Ectodermal cell (in vitro differentiated cells): ENCODE measurements around the gene NCCRP1.
"Not testable (repeated sequence)": the region's sequence is repeated elsewhere in the genome, so short reads cannot be mapped to it uniquely, and the experiment has no call there.

Experiments used
- H3K27ac ChIP-seq: 2 replicates; pipeline ENCODE4 v1.7.0; 2013; ENCODE audit warnings: mild to moderate bottlenecking, low read depth, low read length; ENCODE audit not compliant: insufficient read depth, poor library complexity, severe bottlenecking
- H3K27me3 ChIP-seq: 2 replicates; pipeline ENCODE4 v1.7.0; 2013; ENCODE audit warnings: mild to moderate bottlenecking, low read length; ENCODE audit not compliant: insufficient read depth, control insufficient read depth, poor library complexity, severe bottlenecking
- H3K36me3 ChIP-seq: one replicate; pipeline ENCODE4 v1.7.0; 2013; ENCODE audit warnings: low read length; ENCODE audit not compliant: control insufficient read depth, insufficient read depth
- H3K4me1 ChIP-seq: one replicate; pipeline ENCODE4 v1.7.0; 2013; ENCODE audit warnings: low read length; ENCODE audit not compliant: control insufficient read depth, insufficient read depth
- H3K4me3 ChIP-seq: 2 replicates; pipeline ENCODE4 v1.7.0; 2013; ENCODE audit warnings: low read depth, low read length, control low read depth; ENCODE audit not compliant: insufficient read depth
- H3K9me3 ChIP-seq: 2 replicates; pipeline ENCODE4 v1.7.0; 2013; ENCODE audit warnings: mild to moderate bottlenecking, low read length, moderate library complexity; ENCODE audit not compliant: control insufficient read depth
- WGBS, 2 experiments: methylation state at CpG; one replicate each; pipeline ENCODE4 v1.1.7; 2013; ENCODE audit warnings: missing lambda C conversion rate in 2 of 2; 5-methylcytosine and 5-hydroxymethylcytosine counted together

The NCCRP1 gene

DNA sequence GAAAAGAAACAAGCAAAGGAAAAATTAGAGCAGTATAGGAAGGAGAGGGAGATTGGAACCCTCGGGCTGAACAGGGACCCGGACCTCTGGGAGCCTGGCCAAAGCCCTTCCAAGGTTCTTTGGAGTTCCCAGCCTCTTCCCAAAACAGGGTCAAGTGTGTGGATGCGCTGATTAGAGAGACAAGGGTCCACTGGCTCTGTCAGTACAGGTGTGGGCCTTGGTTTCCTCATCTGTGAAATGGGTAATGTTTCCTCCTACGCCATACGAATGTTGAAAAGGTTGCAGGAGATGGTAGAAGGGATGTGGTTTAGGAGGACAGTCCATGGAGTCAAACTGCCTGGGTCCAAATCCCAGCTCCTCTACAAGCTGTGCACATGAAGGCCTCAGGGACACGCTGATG, 9.4 kb downstream of the NCCRP1 start:
- H3K4me3 ChIP-seq, result no peak overlapping the region
- 89 to 93% methylated on average over 6 of the region's 6 CpGs for WGBS, 2 experiments
- H3K9me3 ChIP-seq, result no peaks in the 10 kb centered on the region
- H3K36me3 ChIP-seq, result no peaks in the 10 kb centered on the region
- no peak overlapping the region for H3K27ac ChIP-seq
- no peaks in the 10 kb centered on the region for H3K4me1 ChIP-seq
- H3K27me3 ChIP-seq, result peaks cover 43% of the 10 kb centered on the region

DNA sequence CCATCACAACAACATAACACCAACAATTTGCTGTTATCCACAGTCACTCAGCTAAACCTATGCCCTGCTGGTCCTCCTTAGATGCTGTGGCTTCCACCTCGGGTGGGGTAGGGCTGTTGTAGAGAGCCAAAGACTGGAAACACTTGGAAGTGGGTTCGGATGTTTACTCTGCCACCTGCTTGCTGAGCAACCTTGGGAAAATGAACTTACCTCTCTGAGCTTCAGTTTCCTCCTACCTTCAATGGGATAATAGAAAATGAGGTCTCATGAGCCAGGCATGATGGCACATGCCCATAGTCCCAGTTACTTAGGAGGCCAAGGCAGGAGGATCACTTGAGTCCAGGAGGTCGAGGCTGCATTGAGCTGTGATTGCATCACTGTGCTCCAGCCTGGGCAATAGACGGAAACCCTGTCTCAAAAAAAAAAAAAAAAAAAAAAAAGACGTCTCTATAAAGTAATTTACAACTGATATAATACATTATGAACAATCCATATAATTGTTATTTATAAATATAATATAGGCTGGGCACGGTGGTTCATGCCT, 10.6 kb downstream of the NCCRP1 start:
- Histone ChIP-seq H3K4me3 (no peak overlapping the region), H3K4me1 (no peaks in the 10 kb centered on the region), H3K9me3 (no peaks in the 10 kb centered on the region), H3K36me3 (no peaks in the 10 kb centered on the region), H3K27me3 (peaks cover 38% of the 10 kb centered on the region), H3K27ac (no peak overlapping the region)
- 79 to 84% methylated on average over 4 of the region's 6 CpGs for WGBS, 2 experiments

DNA sequence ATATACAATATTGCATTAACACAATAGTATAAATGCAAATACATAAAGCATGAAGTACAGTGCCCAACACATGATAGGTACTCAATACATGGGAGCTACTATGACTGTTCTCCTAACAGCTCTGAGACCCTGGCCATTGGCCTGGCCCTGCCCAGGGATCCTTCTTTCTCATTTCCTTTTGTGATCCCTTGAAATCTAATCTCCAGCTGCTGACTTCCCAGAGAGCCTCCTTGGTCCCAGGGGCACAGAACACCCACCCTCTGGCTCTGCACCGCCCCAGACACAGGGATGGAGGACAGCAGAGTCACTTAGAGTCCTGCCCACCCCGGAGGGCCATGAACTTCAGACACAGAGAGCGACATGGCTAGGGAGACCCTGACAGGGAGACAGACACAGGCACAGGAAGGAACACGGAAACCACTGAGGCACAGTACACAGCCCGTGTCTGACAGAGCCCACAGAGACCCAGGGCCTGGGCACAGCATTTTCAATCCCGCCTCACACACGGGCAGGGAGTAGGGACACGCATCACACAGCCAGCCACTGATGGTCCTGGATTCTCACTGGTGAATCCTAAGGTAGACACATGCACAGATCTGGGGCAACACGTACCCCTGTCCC, 11.5 kb downstream of the NCCRP1 start:
- no peak overlapping the region for H3K27ac ChIP-seq
- H3K9me3 ChIP-seq, result no peaks in the 10 kb centered on the region
- peaks cover 30% of the 10 kb centered on the region for H3K27me3 ChIP-seq
- 82 to 85% methylated on average over 9 of the region's 9 CpGs for WGBS, 2 experiments
- H3K36me3 ChIP-seq, result no peaks in the 10 kb centered on the region
- no peak overlapping the region for H3K4me3 ChIP-seq
- H3K4me1 ChIP-seq, result no peaks in the 10 kb centered on the region

DNA sequence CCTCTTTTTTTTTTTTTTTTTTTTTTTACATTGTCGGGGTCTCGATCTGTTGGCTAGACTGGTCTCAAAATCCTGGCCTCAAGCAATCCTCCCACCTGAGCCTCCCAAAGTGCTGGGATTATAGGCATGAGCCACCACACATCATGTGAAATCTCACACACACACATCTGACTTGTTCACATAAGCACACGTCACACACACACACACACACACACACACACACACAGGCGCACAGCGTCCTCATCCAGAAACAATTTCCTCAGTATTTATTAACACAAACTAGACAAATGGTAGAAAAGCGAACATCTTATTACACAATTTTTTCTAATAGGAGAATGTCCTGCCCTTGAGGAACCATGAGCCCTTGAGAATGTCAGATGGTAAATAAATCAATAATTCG, 12.4 kb downstream of the NCCRP1 start:
- no peaks in the 10 kb centered on the region for H3K36me3 ChIP-seq
- no peaks in the 10 kb centered on the region for H3K9me3 ChIP-seq
- 87 to 89% methylated on average over 7 of the region's 7 CpGs for WGBS, 2 experiments
- no peaks in the 10 kb centered on the region for H3K4me1 ChIP-seq
- peaks cover 21% of the 10 kb centered on the region for H3K27me3 ChIP-seq
- H3K27ac ChIP-seq, result no peak overlapping the region
- no peak overlapping the region for H3K4me3 ChIP-seq

DNA sequence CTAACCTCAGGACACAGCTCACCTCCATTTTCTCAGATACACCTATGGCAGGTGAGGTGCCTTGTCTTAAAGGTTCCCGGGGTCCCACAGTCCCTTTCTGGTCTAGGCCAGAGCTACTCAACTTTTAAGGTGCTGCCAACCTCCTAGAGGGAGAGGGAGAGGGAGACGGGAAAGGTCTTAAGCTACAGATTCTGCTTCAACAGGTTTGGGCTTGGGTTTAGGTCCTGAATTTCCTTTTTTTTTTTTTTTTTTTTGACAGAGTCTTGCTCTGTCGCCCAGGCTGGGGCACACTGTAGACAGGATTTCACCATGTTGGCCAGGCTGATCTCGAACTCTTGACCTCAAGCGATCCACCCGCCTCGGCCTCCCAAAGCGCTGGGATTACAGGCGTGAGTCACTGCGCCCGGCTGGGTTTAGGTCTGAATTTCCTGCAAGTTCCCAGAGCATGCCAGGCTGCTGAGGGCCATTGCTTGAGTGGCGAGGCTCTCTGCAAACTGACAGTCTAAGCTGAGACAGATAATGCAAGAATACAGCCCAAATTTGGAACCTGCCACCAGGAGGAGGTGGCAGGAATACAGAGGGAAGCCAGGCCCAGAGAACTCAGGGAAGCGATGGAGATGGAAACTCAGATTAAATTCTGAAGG, 15.1 kb downstream of the NCCRP1 start:
- 82 to 84% methylated on average over 13 of the region's 13 CpGs for WGBS, 2 experiments
- H3K4me3 ChIP-seq, result no peak overlapping the region
- no peak overlapping the region for H3K27ac ChIP-seq
- no peaks in the 10 kb centered on the region for H3K36me3 ChIP-seq
- no peaks in the 10 kb centered on the region for H3K9me3 ChIP-seq
- no peaks in the 10 kb centered on the region for H3K4me1 ChIP-seq
- peaks cover 3% of the 10 kb centered on the region for H3K27me3 ChIP-seq

DNA sequence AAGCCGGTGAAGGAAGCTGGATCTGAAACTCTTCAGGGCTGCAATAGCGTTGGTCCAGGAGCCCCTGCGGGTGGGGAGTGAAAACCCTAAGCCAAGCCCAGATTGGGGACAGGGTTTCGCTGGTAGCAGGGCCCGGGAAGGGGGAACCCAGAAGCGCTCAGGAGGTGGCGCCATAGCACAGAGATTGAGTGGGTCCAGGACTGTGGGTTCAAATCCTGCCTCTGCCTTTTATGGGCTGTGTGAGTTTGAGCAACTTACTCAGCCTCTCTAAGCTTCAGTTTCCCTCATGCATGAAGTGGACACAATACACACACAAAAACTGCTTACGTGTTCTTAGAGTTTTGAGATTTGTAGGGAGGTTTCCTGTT, 15.6 kb downstream of the NCCRP1 start:
- Histone ChIP-seq H3K9me3 (no peaks in the 10 kb centered on the region), H3K27ac (no peak overlapping the region), H3K36me3 (no peaks in the 10 kb centered on the region), H3K27me3 (peaks cover 3% of the 10 kb centered on the region), H3K4me3 (no peak overlapping the region), H3K4me1 (no peaks in the 10 kb centered on the region)
- 13 to 25% methylated on average over 7 to 8 of the region's 8 CpGs for WGBS, 2 experiments

DNA sequence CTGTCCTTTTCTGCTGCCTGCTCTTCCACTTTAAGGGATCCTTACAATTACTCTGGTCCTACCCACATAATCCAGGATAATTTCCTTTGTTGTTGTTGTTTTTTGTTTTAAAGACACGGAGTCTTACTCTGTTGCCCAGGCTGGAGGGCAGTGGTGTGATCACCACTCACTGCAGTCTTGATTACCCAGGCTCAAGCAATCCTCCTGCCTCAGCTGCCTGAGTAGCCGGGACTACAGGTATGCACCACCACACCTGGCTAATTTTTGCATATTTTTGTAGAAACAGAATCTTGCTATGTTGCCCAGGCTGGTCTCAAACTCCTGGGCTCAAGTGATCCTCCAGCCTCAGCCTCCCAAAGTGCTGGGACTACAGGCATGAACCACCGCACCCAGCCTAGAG, 18.6 kb downstream of the NCCRP1 start:
- 80 to 94% methylated on average over 3 of the region's 3 CpGs for WGBS, 2 experiments
- not testable (repeated sequence) for H3K4me1 ChIP-seq, H3K9me3 ChIP-seq, H3K36me3 ChIP-seq, H3K27ac ChIP-seq, H3K4me3 ChIP-seq, H3K27me3 ChIP-seq

DNA sequence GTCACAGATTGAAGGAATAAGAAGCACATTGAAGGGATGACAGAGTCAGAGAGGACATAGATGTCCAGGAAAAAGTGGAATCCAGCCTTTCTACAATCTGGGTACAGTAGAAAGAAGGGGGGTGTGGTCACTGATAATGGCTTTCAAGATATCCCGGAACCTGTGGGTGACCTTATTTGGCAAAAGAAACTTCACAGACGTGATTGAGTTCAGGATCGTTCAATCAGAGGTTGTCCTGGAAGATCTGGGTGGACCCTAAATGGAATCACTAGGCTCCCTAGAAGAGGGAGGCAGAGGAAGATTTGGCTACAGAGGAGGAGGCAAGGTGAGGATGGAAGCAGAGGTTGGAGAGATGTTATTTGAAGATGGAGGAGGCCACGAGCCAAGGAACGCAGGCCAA, 20.3 kb downstream of the NCCRP1 start:
- no peak overlapping the region for H3K27ac ChIP-seq
- no peaks in the 10 kb centered on the region for H3K9me3 ChIP-seq
- no peaks in the 10 kb centered on the region for H3K36me3 ChIP-seq
- WGBS, 2 experiments, result 80% methylated on average over 5 of the region's 5 CpGs
- H3K4me3 ChIP-seq, result no peak overlapping the region
- H3K4me1 ChIP-seq, result no peaks in the 10 kb centered on the region
- H3K27me3 ChIP-seq, result peaks cover 6% of the 10 kb centered on the region

DNA sequence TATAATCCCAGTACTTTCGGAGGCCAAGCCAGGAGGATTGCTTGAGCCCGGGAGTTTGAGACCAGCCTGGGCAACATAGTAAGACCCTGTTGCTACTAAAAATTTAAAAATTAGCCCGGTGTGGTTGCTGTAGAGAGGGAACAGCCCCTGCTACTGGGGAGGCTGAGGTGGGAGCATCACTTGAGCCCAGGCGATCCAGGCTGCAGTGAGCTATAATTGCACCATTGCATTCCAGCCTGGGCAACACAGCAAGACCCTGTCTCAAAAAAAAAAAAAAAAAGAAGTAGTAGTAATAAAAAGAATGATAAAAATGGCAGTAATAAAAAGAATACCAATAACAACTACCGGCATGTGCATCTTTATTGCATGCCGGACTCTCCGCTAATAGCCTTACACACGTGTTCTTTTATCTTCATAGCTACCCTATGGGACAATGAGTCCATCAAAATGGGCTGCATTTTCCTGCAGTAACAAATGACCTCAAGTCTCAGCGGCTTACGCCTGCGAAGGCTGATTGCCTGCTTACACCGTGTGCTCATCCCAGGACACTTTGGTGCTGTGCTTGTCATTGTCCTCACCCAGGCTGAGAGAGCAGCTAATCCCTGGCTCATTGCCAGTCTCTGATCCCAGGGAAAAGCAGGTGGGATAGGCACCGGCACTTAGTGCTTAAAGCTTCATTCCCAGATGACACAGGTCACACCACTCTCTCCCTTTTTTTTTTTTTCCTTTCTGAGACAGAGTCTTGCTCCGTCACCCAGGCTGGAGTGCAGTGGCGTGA, 21.7 kb downstream of the NCCRP1 start:
- Histone ChIP-seq H3K9me3 (no peaks in the 10 kb centered on the region), H3K27ac (no peak overlapping the region), H3K4me1 (no peaks in the 10 kb centered on the region), H3K4me3 (no peak overlapping the region), H3K27me3 (peaks cover 6% of the 10 kb centered on the region), H3K36me3 (no peaks in the 10 kb centered on the region)
- 86 to 87% methylated on average over 15 of the region's 15 CpGs for WGBS, 2 experiments

DNA sequence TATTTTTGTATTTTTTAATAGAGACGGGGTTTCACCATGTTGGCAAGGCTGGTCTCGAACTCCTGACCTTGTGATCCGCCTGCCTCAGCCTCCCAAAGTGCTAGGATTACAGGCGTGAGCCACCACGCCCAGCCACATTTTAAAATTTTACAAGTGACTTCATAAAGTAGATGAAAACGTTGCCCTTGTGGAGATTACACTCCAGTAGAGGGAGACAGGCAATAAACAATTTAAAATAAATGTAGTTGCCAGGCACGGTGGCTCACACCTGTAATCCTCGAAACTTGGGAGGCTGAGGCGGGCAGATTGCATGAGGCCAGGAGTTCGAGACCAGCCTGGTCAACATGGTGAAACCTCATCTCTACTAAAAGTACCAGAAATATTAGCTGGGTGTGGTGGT, 22.3 kb downstream of the NCCRP1 start:
- not testable (repeated sequence) for H3K27me3 ChIP-seq, H3K36me3 ChIP-seq, H3K27ac ChIP-seq, H3K9me3 ChIP-seq, H3K4me3 ChIP-seq, H3K4me1 ChIP-seq
- 78 to 79% methylated on average over 10 of the region's 10 CpGs for WGBS, 2 experiments
